Neural cell (in vitro differentiated cells): Measurements from ENCODE around the gene FGF12. TPM values are rescaled to one million over a fixed set of nuclear protein-coding genes. Genes with fewer than 3 reads are reported as not detected.
"Not testable (repeated sequence)": the region's sequence is repeated elsewhere in the genome, so short reads cannot be mapped to it uniquely, and the experiment has no call there.

Experiments used
- H2AFZ ChIP-seq: fragments of 200-600, 300-800 bp; sonication (generic), shearing (Covaris generic); 2 replicates; pipeline ENCODE4 v1.6.0; 2014; ENCODE audit warnings: low read depth, mild to moderate bottlenecking, antibody characterized with exemption, low read length, moderate library complexity
- H3F3A ChIP-seq: fragments of 200-600 bp; shearing (Covaris generic); 2 replicates; pipeline ENCODE4 v1.6.1; 2016; ENCODE audit warnings: mild to moderate bottlenecking, moderate library complexity, mixed read lengths, antibody characterized with exemption, low read length; ENCODE audit not compliant: insufficient read depth, poor library complexity, severe bottlenecking
- H3K27ac ChIP-seq: fragments of 200-600, 300-800 bp; sonication (generic), shearing (Covaris generic); 2 replicates; pipeline ENCODE4 v1.5.1; 2014; ENCODE audit warnings: mild to moderate bottlenecking, low read length, moderate library complexity
- H3K27me3 ChIP-seq: fragments of 300-800, 200-600 bp; sonication (generic), shearing (Covaris generic); 2 replicates; pipeline ENCODE4 v1.6.0; 2014; ENCODE audit warnings: mild to moderate bottlenecking, low read depth, low read length, moderate library complexity; ENCODE audit not compliant: insufficient read depth
- H3K36me3 ChIP-seq: fragments of 300-800, 200-600 bp; sonication (generic), shearing (Covaris generic); 2 replicates; pipeline ENCODE4 v1.5.1; 2014; ENCODE audit warnings: mild to moderate bottlenecking, antibody characterized with exemption, low read length, moderate library complexity; ENCODE audit not compliant: insufficient read depth
- H3K4me2 ChIP-seq: fragments of 300-800, 200-600 bp; sonication (generic), shearing (Covaris generic); 2 replicates; pipeline ENCODE4 v1.6.0; 2014; ENCODE audit warnings: mild to moderate bottlenecking, low read length
- H3K4me3 ChIP-seq: fragments of 300-800, 200-600 bp; sonication (generic), shearing (Covaris generic); 2 replicates; pipeline ENCODE4 v1.5.1; 2014; ENCODE audit warnings: mild to moderate bottlenecking, low read length, moderate library complexity
- H3K79me2 ChIP-seq: fragments of 200-600 bp; shearing (Covaris generic); replicated peaks from 2 replicates; pipeline ENCODE4 v1.6.0; 2014; ENCODE audit warnings: mild to moderate bottlenecking, low read length, moderate library complexity; ENCODE audit not compliant: insufficient read depth
- H3K9ac ChIP-seq: fragments of 300-800, 200-600 bp; sonication (generic), shearing (Covaris generic); 2 replicates; pipeline ENCODE4 v1.6.1; 2016; ENCODE audit warnings: mild to moderate bottlenecking, low read length, mixed read lengths
- H3K9me2 ChIP-seq: fragments of 200-600 bp; shearing (Covaris generic); 2 replicates; pipeline ENCODE4 v1.6.1; 2016; ENCODE audit warnings: mild to moderate bottlenecking, low read length, mixed read lengths; ENCODE audit not compliant: insufficient read depth
- H3K9me3 ChIP-seq: fragments of 200-600, 300-800 bp; sonication (generic), shearing (Covaris generic); 2 replicates; pipeline ENCODE4 v1.6.1; 2016; ENCODE audit warnings: mild to moderate bottlenecking, mixed run types, low read length, moderate library complexity, mixed read lengths
- H4K20me1 ChIP-seq: fragments of 200-600 bp; shearing (Covaris generic); 2 replicates; pipeline ENCODE4 v1.6.1; 2016; ENCODE audit warnings: mild to moderate bottlenecking, mixed run types; ENCODE audit not compliant: insufficient read depth
- EP300 ChIP-seq: fragments of 450-650 bp; conservative IDR thresholded peaks from 2 replicates; pipeline ENCODE4 v1.6.1; 2014; ENCODE audit warnings: antibody characterized with exemption, mild to moderate bottlenecking, moderate library complexity; ENCODE audit not compliant: poor library complexity, severe bottlenecking
- EZH2 ChIP-seq: fragments of 200-600, 300-800 bp; shearing (Covaris generic), sonication (generic); IDR thresholded peaks from 2 replicates; pipeline ENCODE4 v1.6.1; 2014; ENCODE audit warnings: antibody characterized with exemption, low read length, borderline replicate concordance, mild to moderate bottlenecking; ENCODE audit not compliant: insufficient read depth, poor library complexity, severe bottlenecking
- MXI1 ChIP-seq: fragments of 450-650 bp; conservative IDR thresholded peaks from 2 replicates; pipeline ENCODE4 v1.6.1; 2014; ENCODE audit warnings: antibody characterized with exemption, mild to moderate bottlenecking; ENCODE audit not compliant: poor library complexity, severe bottlenecking
- POLR2AphosphoS5 ChIP-seq: IDR thresholded peaks from 2 replicates; pipeline ENCODE4 v1.6.1; 2012
- RAD21 ChIP-seq: fragments of 450-650 bp; conservative IDR thresholded peaks from 2 replicates; pipeline ENCODE4 v1.6.1; 2014; ENCODE audit warnings: antibody characterized with exemption, mild to moderate bottlenecking, moderate library complexity
- SMC3 ChIP-seq: fragments of 450-650 bp; conservative IDR thresholded peaks from 2 replicates; pipeline ENCODE4 v1.6.1; 2014; ENCODE audit warnings: antibody characterized with exemption, mild to moderate bottlenecking, moderate library complexity; ENCODE audit not compliant: poor library complexity
- TAF1 ChIP-seq: IDR thresholded peaks from 2 replicates; pipeline ENCODE4 v1.6.1; 2012; ENCODE audit warnings: low read depth
- polyA plus RNA-seq: library from polyadenylated mRNA; depleted of rRNA; stranded (reverse); fragments of >200 nt; gene quantifications from 2 replicates; pipeline ENCODE4 v1.2.3, GENCODE V29; 2014
- TF ChIP-seq, protein P1 (sequence below): IDR thresholded peaks from 2 replicates; pipeline ENCODE4 v1.6.1; 2012; ENCODE audit warnings: borderline replicate concordance
- TF ChIP-seq, protein P2 (sequence below): fragments of 450-650 bp; IDR thresholded peaks from 2 replicates; pipeline ENCODE4 v1.5.1; 2014; ENCODE audit warnings: antibody characterized with exemption, mild to moderate bottlenecking, moderate library complexity; ENCODE audit not compliant: poor library complexity, severe bottlenecking

Gene FGF12
- polyA plus RNA-seq, 1 donor from 2014 or later = 4.8 TPM

- H3K79me2 ChIP-seq = no peaks in the 10 kb centered on the region
- H3F3A ChIP-seq = no peaks in the 10 kb centered on the region
- no peaks in the 10 kb centered on the region for H3K9me3 ChIP-seq
- no peak overlapping the region for H2AFZ ChIP-seq
- no peaks in the 10 kb centered on the region for H3K9me2 ChIP-seq
- no peaks in the 10 kb centered on the region for H3K27me3 ChIP-seq
- H3K4me2 ChIP-seq = no peak overlapping the region
- TF ChIP-seq EP300 = no peak
- TF ChIP-seq, protein P1, sequence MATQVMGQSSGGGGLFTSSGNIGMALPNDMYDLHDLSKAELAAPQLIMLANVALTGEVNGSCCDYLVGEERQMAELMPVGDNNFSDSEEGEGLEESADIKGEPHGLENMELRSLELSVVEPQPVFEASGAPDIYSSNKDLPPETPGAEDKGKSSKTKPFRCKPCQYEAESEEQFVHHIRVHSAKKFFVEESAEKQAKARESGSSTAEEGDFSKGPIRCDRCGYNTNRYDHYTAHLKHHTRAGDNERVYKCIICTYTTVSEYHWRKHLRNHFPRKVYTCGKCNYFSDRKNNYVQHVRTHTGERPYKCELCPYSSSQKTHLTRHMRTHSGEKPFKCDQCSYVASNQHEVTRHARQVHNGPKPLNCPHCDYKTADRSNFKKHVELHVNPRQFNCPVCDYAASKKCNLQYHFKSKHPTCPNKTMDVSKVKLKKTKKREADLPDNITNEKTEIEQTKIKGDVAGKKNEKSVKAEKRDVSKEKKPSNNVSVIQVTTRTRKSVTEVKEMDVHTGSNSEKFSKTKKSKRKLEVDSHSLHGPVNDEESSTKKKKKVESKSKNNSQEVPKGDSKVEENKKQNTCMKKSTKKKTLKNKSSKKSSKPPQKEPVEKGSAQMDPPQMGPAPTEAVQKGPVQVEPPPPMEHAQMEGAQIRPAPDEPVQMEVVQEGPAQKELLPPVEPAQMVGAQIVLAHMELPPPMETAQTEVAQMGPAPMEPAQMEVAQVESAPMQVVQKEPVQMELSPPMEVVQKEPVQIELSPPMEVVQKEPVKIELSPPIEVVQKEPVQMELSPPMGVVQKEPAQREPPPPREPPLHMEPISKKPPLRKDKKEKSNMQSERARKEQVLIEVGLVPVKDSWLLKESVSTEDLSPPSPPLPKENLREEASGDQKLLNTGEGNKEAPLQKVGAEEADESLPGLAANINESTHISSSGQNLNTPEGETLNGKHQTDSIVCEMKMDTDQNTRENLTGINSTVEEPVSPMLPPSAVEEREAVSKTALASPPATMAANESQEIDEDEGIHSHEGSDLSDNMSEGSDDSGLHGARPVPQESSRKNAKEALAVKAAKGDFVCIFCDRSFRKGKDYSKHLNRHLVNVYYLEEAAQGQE = no peak
- TF ChIP-seq POLR2AphosphoS5 = no peak
- no peak for TF ChIP-seq MXI1
- no peak for TF ChIP-seq SMC3
- TF ChIP-seq, protein P2, sequence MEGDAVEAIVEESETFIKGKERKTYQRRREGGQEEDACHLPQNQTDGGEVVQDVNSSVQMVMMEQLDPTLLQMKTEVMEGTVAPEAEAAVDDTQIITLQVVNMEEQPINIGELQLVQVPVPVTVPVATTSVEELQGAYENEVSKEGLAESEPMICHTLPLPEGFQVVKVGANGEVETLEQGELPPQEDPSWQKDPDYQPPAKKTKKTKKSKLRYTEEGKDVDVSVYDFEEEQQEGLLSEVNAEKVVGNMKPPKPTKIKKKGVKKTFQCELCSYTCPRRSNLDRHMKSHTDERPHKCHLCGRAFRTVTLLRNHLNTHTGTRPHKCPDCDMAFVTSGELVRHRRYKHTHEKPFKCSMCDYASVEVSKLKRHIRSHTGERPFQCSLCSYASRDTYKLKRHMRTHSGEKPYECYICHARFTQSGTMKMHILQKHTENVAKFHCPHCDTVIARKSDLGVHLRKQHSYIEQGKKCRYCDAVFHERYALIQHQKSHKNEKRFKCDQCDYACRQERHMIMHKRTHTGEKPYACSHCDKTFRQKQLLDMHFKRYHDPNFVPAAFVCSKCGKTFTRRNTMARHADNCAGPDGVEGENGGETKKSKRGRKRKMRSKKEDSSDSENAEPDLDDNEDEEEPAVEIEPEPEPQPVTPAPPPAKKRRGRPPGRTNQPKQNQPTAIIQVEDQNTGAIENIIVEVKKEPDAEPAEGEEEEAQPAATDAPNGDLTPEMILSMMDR = no peak
- no peak for TF ChIP-seq TAF1
- TF ChIP-seq RAD21 = no peak
- no peak for TF ChIP-seq EZH2
- H3K4me3 ChIP-seq = no peak overlapping the region
- no peak overlapping the region for H3K27ac ChIP-seq
- no peak overlapping the region for H3K9ac ChIP-seq
- no peaks in the 10 kb centered on the region for H4K20me1 ChIP-seq
- H3K36me3 ChIP-seq = no peaks in the 10 kb centered on the region
These were observed 9.2 kb downstream of the FGF12 start for GRCh38 chr3:192718156-192718555.

- no peak overlapping the region for H2AFZ ChIP-seq
- H3K4me2 ChIP-seq = no peak overlapping the region
- no peaks in the 10 kb centered on the region for H3K9me3 ChIP-seq
- H3K4me3 ChIP-seq = no peak overlapping the region
- no peaks in the 10 kb centered on the region for H3F3A ChIP-seq
- H3K27ac ChIP-seq = no peak overlapping the region
- no peak overlapping the region for H3K9ac ChIP-seq
- no peaks in the 10 kb centered on the region for H4K20me1 ChIP-seq
- H3K27me3 ChIP-seq = no peaks in the 10 kb centered on the region
- no peaks in the 10 kb centered on the region for H3K36me3 ChIP-seq
- H3K9me2 ChIP-seq = no peaks in the 10 kb centered on the region
- H3K79me2 ChIP-seq = no peaks in the 10 kb centered on the region
- TF ChIP-seq, protein P2 = no peak
- TF ChIP-seq SMC3 (no peak), RAD21 (no peak), EZH2 (no peak), MXI1 (no peak), TAF1 (no peak), POLR2AphosphoS5 (no peak), EP300 (no peak)
- TF ChIP-seq, protein P1 = no peak
These were observed 12.2 kb downstream of the FGF12 start for GRCh38 chr3:192715126-192715525.

GRCh38 chr3:192711126-192711525, 16.2 kb downstream of the FGF12 start:
- H3K27ac ChIP-seq = not testable (repeated sequence)

More at GRCh38 chr3:192711126-192711525, 16.2 kb downstream of the FGF12 start:
- H2AFZ ChIP-seq, H3K36me3 ChIP-seq, H3K4me2 ChIP-seq, H3K4me3 ChIP-seq, H3K79me2 ChIP-seq, H4K20me1 ChIP-seq, H3K27me3 ChIP-seq, H3F3A ChIP-seq, H3K9me2 ChIP-seq, H3K9me3 ChIP-seq, H3K9ac ChIP-seq: not testable (repeated sequence)
